ENCODE measurements around the gene SOX8.

SOX8 gene

GRCh38 chr16:1005286-1005685 lies 23.7 kb downstream of the SOX8 start:
- DNase-seq (ENCODE audit: low read depth): no peak
- H3K4me3 ChIP-seq (ENCODE audit: low read length): no peak overlapping the region
- TF ChIP-seq, protein P1, sequence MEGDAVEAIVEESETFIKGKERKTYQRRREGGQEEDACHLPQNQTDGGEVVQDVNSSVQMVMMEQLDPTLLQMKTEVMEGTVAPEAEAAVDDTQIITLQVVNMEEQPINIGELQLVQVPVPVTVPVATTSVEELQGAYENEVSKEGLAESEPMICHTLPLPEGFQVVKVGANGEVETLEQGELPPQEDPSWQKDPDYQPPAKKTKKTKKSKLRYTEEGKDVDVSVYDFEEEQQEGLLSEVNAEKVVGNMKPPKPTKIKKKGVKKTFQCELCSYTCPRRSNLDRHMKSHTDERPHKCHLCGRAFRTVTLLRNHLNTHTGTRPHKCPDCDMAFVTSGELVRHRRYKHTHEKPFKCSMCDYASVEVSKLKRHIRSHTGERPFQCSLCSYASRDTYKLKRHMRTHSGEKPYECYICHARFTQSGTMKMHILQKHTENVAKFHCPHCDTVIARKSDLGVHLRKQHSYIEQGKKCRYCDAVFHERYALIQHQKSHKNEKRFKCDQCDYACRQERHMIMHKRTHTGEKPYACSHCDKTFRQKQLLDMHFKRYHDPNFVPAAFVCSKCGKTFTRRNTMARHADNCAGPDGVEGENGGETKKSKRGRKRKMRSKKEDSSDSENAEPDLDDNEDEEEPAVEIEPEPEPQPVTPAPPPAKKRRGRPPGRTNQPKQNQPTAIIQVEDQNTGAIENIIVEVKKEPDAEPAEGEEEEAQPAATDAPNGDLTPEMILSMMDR (IDR thresholded peaks at IDR 0.05; ENCODE audit: insufficient read depth, low read depth, low read length, missing control alignments): no peak

DNA sequence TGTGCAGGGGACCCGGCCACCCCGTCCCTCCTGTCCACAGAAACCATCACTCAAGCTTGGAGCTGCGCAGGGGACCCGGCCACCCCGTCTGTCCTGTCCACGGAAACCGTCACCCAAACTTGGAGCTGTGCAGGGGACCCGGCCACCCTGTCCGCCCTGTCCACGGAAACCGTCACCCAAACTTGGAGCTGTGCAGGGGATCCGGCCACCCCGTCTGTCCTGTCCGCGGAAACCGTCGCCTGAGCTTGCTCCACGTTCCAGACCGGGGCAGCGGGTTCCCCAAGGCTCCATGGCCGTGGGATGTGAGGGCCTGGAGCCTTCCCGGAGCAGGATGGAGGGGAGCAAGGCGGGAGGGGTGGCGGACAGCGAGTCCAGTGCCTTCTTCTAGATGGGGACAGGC lies 25.2 kb downstream of the SOX8 start:
- H3K4me3 ChIP-seq (ENCODE audit: low read length): no peak overlapping the region
- DNase-seq (ENCODE audit: low read depth): no peak
- TF ChIP-seq, protein P1 (IDR thresholded peaks at IDR 0.05; ENCODE audit: insufficient read depth, low read depth, low read length, missing control alignments): no peak

GRCh38 chr16:1007284-1007850 lies 25.8 kb downstream of the SOX8 start:
- H3K4me3 ChIP-seq (ENCODE audit: low read length): no peak overlapping the region
- no peak for DNase-seq (ENCODE audit: low read depth)
- TF ChIP-seq, protein P1 (IDR thresholded peaks at IDR 0.05; ENCODE audit: insufficient read depth, low read depth, low read length, missing control alignments): no peak

- H3K4me3 ChIP-seq (ENCODE audit: low read length): no peak overlapping the region
- TF ChIP-seq, protein P1 (IDR thresholded peaks at IDR 0.05; ENCODE audit: insufficient read depth, low read depth, low read length, missing control alignments): no peak
- no peak for DNase-seq (ENCODE audit: low read depth)
Measured at GRCh38 chr16:1008085-1008484, 26.5 kb downstream of the SOX8 start.

GRCh38 chr16:1009358-1010150 lies 28.0 kb downstream of the SOX8 start:
- no peak overlapping the region for H3K4me3 ChIP-seq (ENCODE audit: low read length)
- TF ChIP-seq, protein P1 (IDR thresholded peaks at IDR 0.05; ENCODE audit: insufficient read depth, low read depth, low read length, missing control alignments): no peak
- DNase-seq (ENCODE audit: low read depth): no peak

GRCh38 chr16:1010251-1010650 lies 28.7 kb downstream of the SOX8 start:
- TF ChIP-seq, protein P1 (IDR thresholded peaks at IDR 0.05; ENCODE audit: insufficient read depth, low read depth, low read length, missing control alignments): no peak
- DNase-seq (ENCODE audit: low read depth): no peak
- no peak overlapping the region for H3K4me3 ChIP-seq (ENCODE audit: low read length)
